AG08396 (cell line): ENCODE measurements around the gene ORMDL2.

Source experiments
- DNase-seq: peaks from one replicate; pipeline ENCODE4 v3.0.0; 2012; ENCODE audit warnings: low spot score, mixed read lengths

Gene ORMDL2

DNA sequence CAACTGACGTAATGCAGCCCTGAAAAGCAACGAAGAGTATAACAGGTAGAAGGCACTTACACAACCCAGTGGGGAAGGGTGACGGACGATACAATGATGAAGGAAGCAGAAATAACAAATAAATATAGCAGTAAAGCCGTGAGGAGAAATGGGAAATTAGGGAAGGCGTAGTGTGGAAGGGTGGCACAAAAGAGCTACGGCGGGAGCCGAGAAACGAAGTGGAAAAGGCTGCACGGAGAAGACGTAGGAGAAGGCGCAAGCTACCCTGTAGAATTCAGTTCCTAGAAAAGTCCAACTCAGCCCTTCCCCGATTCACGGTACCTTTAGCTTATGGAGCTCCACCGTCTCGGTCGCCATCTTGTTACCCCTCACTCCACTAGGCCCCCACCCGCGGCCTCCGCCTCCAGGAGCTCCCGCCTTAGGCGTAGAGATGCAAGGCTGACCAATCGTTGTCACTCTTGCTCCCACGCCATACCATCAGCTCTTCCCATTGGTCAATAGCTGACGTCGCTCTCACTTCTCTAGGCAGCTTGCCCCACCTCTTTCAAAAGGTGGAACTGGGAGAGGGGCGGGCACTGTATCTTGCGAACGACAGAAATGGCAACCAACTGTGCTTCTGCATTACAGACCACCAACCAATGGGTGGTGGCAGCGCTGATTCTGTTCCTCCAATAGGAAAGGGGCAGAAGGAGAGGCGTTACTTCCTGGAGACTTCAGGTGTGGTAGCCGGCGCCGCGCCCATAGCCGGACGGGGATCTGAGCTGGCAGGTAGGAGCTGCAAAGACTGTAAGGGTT is at the start of gene ORMDL2, which contains the start of gene SARNP:
TSS of gene ORMDL2 (plus strand) at position 697 of the 795 bp plus-strand sequence. CDS start 959 bp downstream, outside the sequence.
TSS of gene SARNP (minus strand) at position 380 of the 795 bp plus-strand sequence. CDS start at position 357, 23 bp downstream.
- peak; percentile 97 for DNase-seq

- no peak for DNase-seq
Observed at GRCh38 chr12:55771736-55772135, 46.1 kb upstream of the ORMDL2 start.

DNA sequence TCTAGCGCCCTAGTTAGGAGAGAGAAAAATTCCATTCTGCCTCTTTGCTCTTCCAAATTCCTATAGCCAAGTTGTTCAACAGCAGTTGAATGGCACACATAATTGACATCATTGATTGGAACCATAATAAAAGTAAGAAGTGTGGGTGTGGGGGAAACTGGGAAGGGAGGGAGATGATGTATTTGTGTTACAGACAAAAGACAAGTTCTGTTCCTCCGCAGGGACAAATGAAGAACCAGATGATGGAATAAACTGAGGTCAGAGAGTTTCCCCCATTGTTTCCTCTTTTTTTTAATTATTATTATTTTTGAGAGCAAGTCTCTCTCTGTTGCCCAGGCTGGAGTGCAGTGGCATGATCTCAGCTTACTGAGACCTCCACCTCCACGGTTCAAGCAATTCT is 40.0 kb upstream of the ORMDL2 start:
- DNase-seq: no peak

DNA sequence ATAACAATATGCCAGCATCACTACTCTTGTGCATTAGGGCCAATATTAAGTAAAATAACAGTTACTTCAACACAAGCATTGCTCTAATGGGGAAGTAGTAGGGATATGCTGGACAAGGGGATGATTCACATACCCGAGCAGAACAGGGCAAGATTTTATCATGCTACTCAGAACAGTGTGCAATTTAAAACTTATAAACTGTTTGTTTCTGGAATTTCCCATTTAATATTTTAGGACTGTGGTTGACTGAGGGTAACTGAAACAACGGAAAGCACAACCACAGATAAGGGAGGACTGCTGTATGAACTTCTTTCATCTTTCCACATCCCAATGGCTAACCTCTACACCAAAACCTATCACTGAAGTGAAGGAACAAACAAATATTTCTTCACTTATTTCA is 37.2 kb upstream of the ORMDL2 start:
- DNase-seq: no peak

GRCh38 chr12:55788546-55788945 is 29.3 kb upstream of the ORMDL2 start:
- DNase-seq: no peak

- DNase-seq: no peak
Observed at GRCh38 chr12:55789171-55789570, 28.7 kb upstream of the ORMDL2 start.

- no peak for DNase-seq
Observed at GRCh38 chr12:55789893-55790292, 27.9 kb upstream of the ORMDL2 start.

- no peak for DNase-seq
Observed at GRCh38 chr12:55795950-55796349, 21.9 kb upstream of the ORMDL2 start.

DNA sequence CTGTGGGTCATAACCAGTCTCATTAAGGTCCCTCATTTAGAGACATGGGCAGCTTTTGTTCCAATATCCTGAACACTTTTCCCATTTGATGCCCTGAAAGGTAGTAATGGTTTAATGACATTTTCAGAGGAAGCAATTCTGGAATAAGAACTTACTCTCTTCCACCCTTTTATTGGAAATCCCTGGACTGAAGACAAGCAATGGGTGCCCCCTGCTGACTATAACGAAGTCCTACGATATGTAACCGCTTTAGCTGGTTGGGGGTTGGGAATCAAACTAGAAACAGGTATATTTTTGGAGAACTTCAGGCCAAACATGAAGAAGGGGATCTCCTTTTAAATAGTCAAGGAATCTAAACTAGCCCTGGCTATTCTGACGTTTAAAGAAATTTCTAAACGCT is 20.8 kb upstream of the ORMDL2 start:
- peak; percentile 36 for DNase-seq

GRCh38 chr12:55797550-55797949 is 20.3 kb upstream of the ORMDL2 start:
- DNase-seq: no peak

DNA sequence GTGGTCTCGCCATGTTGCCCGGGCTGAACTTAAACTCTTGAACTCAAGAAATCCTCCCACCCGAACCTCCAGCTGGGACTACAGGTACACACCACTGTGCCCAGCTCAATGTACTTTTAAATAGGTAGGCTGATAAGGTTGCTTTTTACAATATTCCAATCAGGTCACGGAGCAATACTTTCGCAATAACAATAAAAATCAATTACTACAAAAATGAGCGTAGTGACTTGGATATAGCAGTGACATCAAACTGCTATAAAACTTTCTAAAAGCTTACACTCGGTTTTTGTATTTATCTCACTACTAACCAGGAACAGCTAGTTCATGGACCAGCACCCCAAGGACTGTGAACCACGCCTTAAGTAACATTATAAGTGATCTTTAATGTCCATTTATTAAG is 10.9 kb upstream of the ORMDL2 start:
- no peak for DNase-seq

GRCh38 chr12:55809274-55809673 is 8.6 kb upstream of the ORMDL2 start:
- no peak for DNase-seq

DNA sequence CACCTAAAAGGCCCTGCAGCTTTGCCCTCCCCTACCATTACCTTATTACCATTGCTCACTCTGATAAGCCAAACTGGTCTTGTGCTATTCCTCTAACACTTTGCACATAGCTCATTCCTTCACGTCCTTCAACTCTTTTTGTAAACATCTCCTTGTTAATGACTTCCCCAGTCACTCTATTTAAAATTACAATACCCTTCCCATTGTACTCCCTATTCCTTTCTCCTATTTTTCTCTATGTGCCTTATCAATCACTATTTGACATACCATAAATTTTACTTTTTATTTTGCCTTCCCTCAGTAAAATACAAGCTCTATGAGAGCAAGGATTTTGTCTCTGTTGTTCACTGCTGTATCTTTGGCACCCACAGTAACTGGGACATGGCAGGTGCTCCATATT is 5.8 kb upstream of the ORMDL2 start:
- DNase-seq: no peak

GRCh38 chr12:55814257-55814656 is 3.6 kb upstream of the ORMDL2 start:
- no peak for DNase-seq

DNA sequence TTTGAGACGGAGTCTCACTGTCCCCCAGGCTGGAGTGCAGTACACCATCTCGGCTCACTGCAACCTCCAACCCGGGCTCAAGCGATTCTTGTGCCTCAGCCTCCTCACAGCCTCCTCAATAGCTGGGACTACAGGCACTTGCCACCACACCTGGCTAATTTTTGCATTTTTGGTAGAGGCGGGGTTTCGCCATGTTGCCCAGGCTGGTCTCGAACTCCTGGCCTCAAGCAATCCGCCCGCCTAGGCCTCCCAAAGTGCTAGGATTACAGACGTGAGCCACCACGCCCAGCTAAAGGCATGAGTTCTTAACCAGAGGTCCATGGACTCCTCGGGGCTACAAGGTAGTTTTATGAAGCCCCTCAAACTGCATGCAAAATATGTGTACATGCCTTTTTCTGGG is 2.4 kb upstream of the ORMDL2 start:
- no peak for DNase-seq

DNA sequence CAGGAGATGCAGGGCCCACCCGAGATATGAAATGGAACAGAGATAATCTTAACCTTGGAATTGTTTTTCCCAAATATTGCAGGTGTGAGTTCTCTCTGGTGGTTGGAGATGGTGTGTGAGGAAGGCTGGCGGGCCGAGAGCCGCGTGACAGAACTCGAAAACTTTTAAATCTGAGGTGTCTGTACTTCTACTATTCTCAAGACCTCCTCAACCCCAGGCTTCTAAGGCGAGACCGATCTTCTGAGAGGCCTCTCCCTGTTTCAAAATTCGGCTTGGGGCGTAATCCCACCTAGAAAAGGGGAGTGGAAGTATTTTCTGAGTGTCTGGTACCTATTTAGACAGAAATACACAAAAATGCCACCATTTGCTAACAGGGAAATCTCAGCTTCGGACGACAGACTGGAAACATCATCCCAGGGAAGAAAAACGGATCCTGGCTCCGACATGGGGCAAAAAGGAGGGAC is 928 bp upstream of the ORMDL2 start:
- peak; percentile 27 for DNase-seq

- DNase-seq: no peak
Observed at GRCh38 chr12:55818140-55818728, 393 bp downstream of the ORMDL2 start.

- DNase-seq: peak; percentile 14
Observed at GRCh38 chr12:55818886-55819285, 1.0 kb downstream of the ORMDL2 start.

DNA sequence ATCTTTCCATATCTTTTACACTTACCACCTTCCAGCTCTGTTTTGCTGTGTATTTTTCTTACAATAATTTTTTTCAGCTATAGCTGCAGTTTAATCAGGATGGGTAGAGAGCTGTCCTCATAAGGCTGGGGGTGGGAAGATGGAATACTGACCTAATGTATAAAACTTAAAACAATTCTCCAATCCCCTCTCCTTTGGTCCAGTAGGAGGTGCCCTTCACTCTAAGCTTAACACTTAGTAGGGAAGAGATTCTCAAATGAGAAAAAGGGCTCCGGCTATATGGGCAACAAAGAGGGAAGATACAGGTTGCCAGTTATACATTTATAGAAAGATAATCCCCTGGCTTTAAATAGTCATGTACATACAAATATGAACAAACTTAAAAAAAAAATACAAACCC is 2.8 kb downstream of the ORMDL2 start:
- DNase-seq: no peak

GRCh38 chr12:55822228-55822627 is 4.4 kb downstream of the ORMDL2 start:
- DNase-seq: no peak

GRCh38 chr12:55823419-55823818 is 5.6 kb downstream of the ORMDL2 start:
- DNase-seq: no peak

- no peak for DNase-seq
Observed at GRCh38 chr12:55824726-55825125, 6.9 kb downstream of the ORMDL2 start.

DNA sequence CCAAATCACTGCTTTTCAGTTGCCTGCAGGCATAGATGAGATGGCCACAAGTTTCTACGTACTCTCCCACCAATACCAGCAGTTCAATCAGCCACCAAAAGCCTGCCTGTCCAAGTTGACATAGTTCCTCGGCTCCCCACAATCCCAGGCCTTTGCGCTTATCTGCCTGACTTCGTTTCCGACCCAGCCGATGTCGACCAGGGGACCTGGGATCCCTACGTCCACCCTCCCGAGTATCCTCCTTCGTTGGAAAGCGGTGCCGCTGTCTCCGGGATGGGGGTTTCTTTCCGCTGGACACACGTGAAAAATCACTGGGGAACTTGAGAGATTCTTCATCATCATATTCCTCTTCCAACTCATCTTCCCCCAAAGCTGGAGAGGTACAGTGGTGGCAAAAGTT is 10.0 kb downstream of the ORMDL2 start:
- DNase-seq: no peak

DNA sequence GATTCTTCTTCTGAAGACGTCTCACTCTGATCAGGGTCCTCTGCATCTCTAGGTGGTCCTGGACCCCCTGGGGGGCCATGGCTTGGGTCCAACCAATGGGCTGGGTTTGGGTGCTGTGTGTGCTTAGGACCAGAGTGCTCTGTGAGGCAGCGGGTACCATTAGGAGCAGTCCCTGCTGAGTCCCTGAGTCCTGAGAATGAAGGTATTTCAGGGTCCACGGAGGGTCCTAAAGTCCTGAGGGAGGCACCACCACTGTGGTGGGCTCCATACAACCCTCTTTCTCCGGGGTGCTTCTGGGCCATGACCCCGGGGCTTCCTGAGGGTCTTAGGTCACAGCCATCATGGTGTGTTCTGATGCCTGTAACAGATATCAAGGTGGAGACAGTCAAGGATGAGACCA is 10.5 kb downstream of the ORMDL2 start:
- DNase-seq: no peak
